Measurements from ENCODE around the gene HS1BP3.

The HS1BP3 gene

GRCh38 chr2:20617081-20617575, 33.8 kb downstream of the HS1BP3 start:
- Histone ChIP-seq H3K9me3 (ENCODE audit: control insufficient read depth, low read length) (no peaks in the 10 kb centered on the region), H3K27ac (ENCODE audit: insufficient read depth, low read length, poor library complexity, severe bottlenecking) (no peak overlapping the region), H3K27me3 (replicated peaks; ENCODE audit: control insufficient read depth, insufficient read depth, low read length, poor library complexity, severe bottlenecking) (no peaks in the 10 kb centered on the region), H3K4me1 (ENCODE audit: control insufficient read depth, insufficient read depth, low read length, poor library complexity, severe bottlenecking) (no peaks in the 10 kb centered on the region), H3K4me3 (ENCODE audit: insufficient read depth, low read depth, low read length, poor library complexity, severe bottlenecking) (no peak overlapping the region), H3K36me3 (ENCODE audit: control insufficient read depth, insufficient read depth, low read length) (peaks cover 25% of the 10 kb centered on the region)
- DNase-seq, result no peak

GRCh38 chr2:20616341-20616871, 34.5 kb downstream of the HS1BP3 start:
- Histone ChIP-seq H3K27ac (ENCODE audit: insufficient read depth, low read length, poor library complexity, severe bottlenecking) (no peak overlapping the region), H3K27me3 (replicated peaks; ENCODE audit: control insufficient read depth, insufficient read depth, low read length, poor library complexity, severe bottlenecking) (no peaks in the 10 kb centered on the region), H3K4me3 (ENCODE audit: insufficient read depth, low read depth, low read length, poor library complexity, severe bottlenecking) (no peak overlapping the region), H3K36me3 (ENCODE audit: control insufficient read depth, insufficient read depth, low read length) (peaks cover 17% of the 10 kb centered on the region), H3K4me1 (ENCODE audit: control insufficient read depth, insufficient read depth, low read length, poor library complexity, severe bottlenecking) (no peaks in the 10 kb centered on the region), H3K9me3 (ENCODE audit: control insufficient read depth, low read length) (no peaks in the 10 kb centered on the region)
- DNase-seq, result no peak

- no peaks in the 10 kb centered on the region for H3K4me1 ChIP-seq (ENCODE audit: control insufficient read depth, insufficient read depth, low read length, poor library complexity, severe bottlenecking)
- DNase-seq, result no peak
- H3K27ac ChIP-seq (ENCODE audit: insufficient read depth, low read length, poor library complexity, severe bottlenecking), result no peak overlapping the region
- H3K27me3 ChIP-seq (replicated peaks; ENCODE audit: control insufficient read depth, insufficient read depth, low read length, poor library complexity, severe bottlenecking), result no peaks in the 10 kb centered on the region
- H3K4me3 ChIP-seq (ENCODE audit: insufficient read depth, low read depth, low read length, poor library complexity, severe bottlenecking), result no peak overlapping the region
- H3K36me3 ChIP-seq (ENCODE audit: control insufficient read depth, insufficient read depth, low read length), result peaks cover 10% of the 10 kb centered on the region
- H3K9me3 ChIP-seq (ENCODE audit: control insufficient read depth, low read length), result no peaks in the 10 kb centered on the region
Measured at GRCh38 chr2:20615466-20616241, 35.2 kb downstream of the HS1BP3 start.

- Histone ChIP-seq H3K27ac (ENCODE audit: insufficient read depth, low read length, poor library complexity, severe bottlenecking) (no peak overlapping the region), H3K4me3 (ENCODE audit: insufficient read depth, low read depth, low read length, poor library complexity, severe bottlenecking) (no peak overlapping the region), H3K4me1 (ENCODE audit: control insufficient read depth, insufficient read depth, low read length, poor library complexity, severe bottlenecking) (no peaks in the 10 kb centered on the region), H3K27me3 (replicated peaks; ENCODE audit: control insufficient read depth, insufficient read depth, low read length, poor library complexity, severe bottlenecking) (no peaks in the 10 kb centered on the region), H3K36me3 (ENCODE audit: control insufficient read depth, insufficient read depth, low read length) (peaks cover 9% of the 10 kb centered on the region), H3K9me3 (ENCODE audit: control insufficient read depth, low read length) (no peaks in the 10 kb centered on the region)
- no peak for DNase-seq
Measured at GRCh38 chr2:20615068-20615465, 35.8 kb downstream of the HS1BP3 start.

- no peak for DNase-seq
- no peak overlapping the region for H3K27ac ChIP-seq (ENCODE audit: insufficient read depth, low read length, poor library complexity, severe bottlenecking)
Measured at GRCh38 chr2:20614201-20615067, 36.5 kb downstream of the HS1BP3 start.

GRCh38 chr2:20612925-20613916, 37.7 kb downstream of the HS1BP3 start:
- Histone ChIP-seq H3K4me3 (ENCODE audit: insufficient read depth, low read depth, low read length, poor library complexity, severe bottlenecking) (no peak overlapping the region), H3K27me3 (replicated peaks; ENCODE audit: control insufficient read depth, insufficient read depth, low read length, poor library complexity, severe bottlenecking) (no peaks in the 10 kb centered on the region), H3K4me1 (ENCODE audit: control insufficient read depth, insufficient read depth, low read length, poor library complexity, severe bottlenecking) (no peaks in the 10 kb centered on the region), H3K27ac (ENCODE audit: insufficient read depth, low read length, poor library complexity, severe bottlenecking) (no peak overlapping the region), H3K36me3 (ENCODE audit: control insufficient read depth, insufficient read depth, low read length) (no peaks in the 10 kb centered on the region), H3K9me3 (ENCODE audit: control insufficient read depth, low read length) (no peaks in the 10 kb centered on the region)
- no peak for DNase-seq

More at GRCh38 chr2:20614201-20615067, 36.5 kb downstream of the HS1BP3 start:
- H3K36me3 ChIP-seq (ENCODE audit: control insufficient read depth, insufficient read depth, low read length), result peaks cover 6% of the 10 kb centered on the region
- no peak overlapping the region for H3K4me3 ChIP-seq (ENCODE audit: insufficient read depth, low read depth, low read length, poor library complexity, severe bottlenecking)
- H3K9me3 ChIP-seq (ENCODE audit: control insufficient read depth, low read length), result no peaks in the 10 kb centered on the region
- no peaks in the 10 kb centered on the region for H3K27me3 ChIP-seq (replicated peaks; ENCODE audit: control insufficient read depth, insufficient read depth, low read length, poor library complexity, severe bottlenecking)
- no peaks in the 10 kb centered on the region for H3K4me1 ChIP-seq (ENCODE audit: control insufficient read depth, insufficient read depth, low read length, poor library complexity, severe bottlenecking)

- no peaks in the 10 kb centered on the region for H3K9me3 ChIP-seq (ENCODE audit: control insufficient read depth, low read length)
- H3K36me3 ChIP-seq (ENCODE audit: control insufficient read depth, insufficient read depth, low read length), result no peaks in the 10 kb centered on the region
- no peak overlapping the region for H3K4me3 ChIP-seq (ENCODE audit: insufficient read depth, low read depth, low read length, poor library complexity, severe bottlenecking)
- no peak for DNase-seq
- no peaks in the 10 kb centered on the region for H3K4me1 ChIP-seq (ENCODE audit: control insufficient read depth, insufficient read depth, low read length, poor library complexity, severe bottlenecking)
- H3K27ac ChIP-seq (ENCODE audit: insufficient read depth, low read length, poor library complexity, severe bottlenecking), result no peak overlapping the region
- no peaks in the 10 kb centered on the region for H3K27me3 ChIP-seq (replicated peaks; ENCODE audit: control insufficient read depth, insufficient read depth, low read length, poor library complexity, severe bottlenecking)
Measured at GRCh38 chr2:20611844-20612356, 39.0 kb downstream of the HS1BP3 start.

GRCh38 chr2:20611077-20611843, 39.6 kb downstream of the HS1BP3 start:
- Histone ChIP-seq H3K36me3 (ENCODE audit: control insufficient read depth, insufficient read depth, low read length) (no peaks in the 10 kb centered on the region), H3K9me3 (ENCODE audit: control insufficient read depth, low read length) (no peaks in the 10 kb centered on the region), H3K4me3 (ENCODE audit: insufficient read depth, low read depth, low read length, poor library complexity, severe bottlenecking) (no peak overlapping the region), H3K27ac (ENCODE audit: insufficient read depth, low read length, poor library complexity, severe bottlenecking) (no peak overlapping the region), H3K27me3 (replicated peaks; ENCODE audit: control insufficient read depth, insufficient read depth, low read length, poor library complexity, severe bottlenecking) (no peaks in the 10 kb centered on the region), H3K4me1 (ENCODE audit: control insufficient read depth, insufficient read depth, low read length, poor library complexity, severe bottlenecking) (no peaks in the 10 kb centered on the region)
- DNase-seq, result no peak

All from effector memory CD4-positive, alpha-beta T cell (primary cell).